ENCODE results near the gene P4HA1.
"Not testable (repeated sequence)": the region's sequence is repeated elsewhere in the genome, so short reads cannot be mapped to it uniquely, and the experiment has no call there.

Gene P4HA1

GRCh38 chr10:73000973-73001372, 95.7 kb downstream of the P4HA1 start:
- H3K27ac ChIP-seq (ENCODE audit: low read length) = no peak overlapping the region
- no peaks in the 10 kb centered on the region for H3K27me3 ChIP-seq (ENCODE audit: control insufficient read depth, insufficient read depth, low read length)
- H3K9ac ChIP-seq (ENCODE audit: low read length) = no peak overlapping the region
- H3K4me1 ChIP-seq (ENCODE audit: control insufficient read depth, low read depth, low read length) = no peaks in the 10 kb centered on the region
- no peaks in the 10 kb centered on the region for H3K9me3 ChIP-seq (ENCODE audit: control insufficient read depth, low read depth, low read length)
- H3K4me3 ChIP-seq (ENCODE audit: low read length) = no peak overlapping the region
- no peaks in the 10 kb centered on the region for H3K36me3 ChIP-seq (ENCODE audit: control insufficient read depth, low read depth, low read length)

GRCh38 chr10:72997099-72997498, 99.6 kb downstream of the P4HA1 start:
- Histone ChIP-seq H3K27ac (ENCODE audit: low read length) (no peak overlapping the region), H3K27me3 (ENCODE audit: control insufficient read depth, insufficient read depth, low read length) (no peaks in the 10 kb centered on the region), H3K4me1 (ENCODE audit: control insufficient read depth, low read depth, low read length) (no peaks in the 10 kb centered on the region), H3K4me3 (ENCODE audit: low read length) (no peak overlapping the region), H3K9me3 (ENCODE audit: control insufficient read depth, low read depth, low read length) (no peaks in the 10 kb centered on the region), H3K36me3 (ENCODE audit: control insufficient read depth, low read depth, low read length) (no peaks in the 10 kb centered on the region), H3K9ac (ENCODE audit: low read length) (no peak overlapping the region)

GRCh38 chr10:72995459-72995858, 101.2 kb downstream of the P4HA1 start:
- H3K9me3 ChIP-seq (ENCODE audit: control insufficient read depth, low read depth, low read length); H3K4me1 ChIP-seq (ENCODE audit: control insufficient read depth, low read depth, low read length); H3K4me3 ChIP-seq (ENCODE audit: low read length); H3K27me3 ChIP-seq (ENCODE audit: control insufficient read depth, insufficient read depth, low read length); H3K9ac ChIP-seq (ENCODE audit: low read length); H3K36me3 ChIP-seq (ENCODE audit: control insufficient read depth, low read depth, low read length); H3K27ac ChIP-seq (ENCODE audit: low read length): not testable (repeated sequence)

- H3K27ac ChIP-seq (ENCODE audit: low read length); H3K27me3 ChIP-seq (ENCODE audit: control insufficient read depth, insufficient read depth, low read length); H3K4me3 ChIP-seq (ENCODE audit: low read length); H3K9me3 ChIP-seq (ENCODE audit: control insufficient read depth, low read depth, low read length); H3K4me1 ChIP-seq (ENCODE audit: control insufficient read depth, low read depth, low read length); H3K36me3 ChIP-seq (ENCODE audit: control insufficient read depth, low read depth, low read length); H3K9ac ChIP-seq (ENCODE audit: low read length): not testable (repeated sequence)
Observed at GRCh38 chr10:72989771-72990170, 106.9 kb downstream of the P4HA1 start.

DNA sequence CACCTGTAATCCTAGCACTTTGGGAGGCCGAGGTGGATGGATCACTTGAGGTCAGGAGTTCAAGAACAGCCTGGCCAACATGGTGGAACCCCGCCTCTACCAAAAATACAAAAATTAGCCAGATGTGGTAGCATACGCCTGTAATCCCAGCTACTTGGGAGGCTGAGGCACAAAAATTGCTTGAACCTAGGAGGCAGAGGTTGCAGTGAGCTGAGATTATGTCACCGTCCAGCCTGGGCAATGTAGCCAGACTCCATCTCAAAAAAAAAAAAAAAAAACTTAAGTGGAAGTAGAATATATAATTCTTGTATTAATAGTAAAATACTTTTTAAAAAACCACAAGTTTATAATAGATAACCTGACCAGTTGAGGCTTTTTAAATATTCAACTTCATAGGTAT, 112.0 kb downstream of the P4HA1 start:
- not testable (repeated sequence) for H3K9me3 ChIP-seq (ENCODE audit: control insufficient read depth, low read depth, low read length); H3K27me3 ChIP-seq (ENCODE audit: control insufficient read depth, insufficient read depth, low read length); H3K4me1 ChIP-seq (ENCODE audit: control insufficient read depth, low read depth, low read length); H3K4me3 ChIP-seq (ENCODE audit: low read length); H3K9ac ChIP-seq (ENCODE audit: low read length); H3K36me3 ChIP-seq (ENCODE audit: control insufficient read depth, low read depth, low read length); H3K27ac ChIP-seq (ENCODE audit: low read length)

DNA sequence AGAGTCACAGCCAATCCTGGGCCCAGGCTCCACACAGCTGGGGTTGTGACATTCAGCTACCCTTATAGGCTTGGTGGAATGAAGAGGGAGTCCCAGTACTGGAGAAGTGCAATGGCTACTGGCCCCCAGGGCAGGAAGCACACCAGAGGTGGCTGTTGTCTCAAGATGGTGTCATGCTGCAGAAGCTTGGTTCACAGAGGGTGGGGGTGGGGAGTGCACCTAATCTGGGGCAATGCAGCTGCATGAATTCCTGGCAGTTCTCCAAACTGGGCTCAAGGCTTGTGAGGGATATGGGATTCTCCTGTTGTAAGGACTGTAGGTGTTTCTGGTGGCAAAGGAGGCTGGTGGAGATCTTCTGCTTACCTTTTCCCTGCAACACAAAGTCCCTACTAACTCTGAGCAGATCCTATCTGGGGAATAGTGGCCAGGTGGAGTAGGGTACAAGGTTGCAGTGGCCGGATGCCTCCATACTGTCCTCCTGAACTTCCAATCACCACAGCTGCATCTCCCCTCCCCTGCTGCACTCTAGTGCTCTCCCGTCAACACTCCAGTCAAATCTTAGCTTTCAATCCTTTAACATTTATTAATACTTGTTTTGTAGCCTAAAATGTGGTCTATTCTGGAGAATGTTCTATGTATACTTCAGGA, 114.7 kb downstream of the P4HA1 start:
- Histone ChIP-seq H3K9ac (ENCODE audit: low read length) (no peak overlapping the region), H3K4me3 (ENCODE audit: low read length) (no peak overlapping the region), H3K27me3 (ENCODE audit: control insufficient read depth, insufficient read depth, low read length) (no peaks in the 10 kb centered on the region), H3K4me1 (ENCODE audit: control insufficient read depth, low read depth, low read length) (no peaks in the 10 kb centered on the region), H3K36me3 (ENCODE audit: control insufficient read depth, low read depth, low read length) (no peaks in the 10 kb centered on the region), H3K27ac (ENCODE audit: low read length) (no peak overlapping the region), H3K9me3 (ENCODE audit: control insufficient read depth, low read depth, low read length) (peaks cover 7% of the 10 kb centered on the region)

DNA sequence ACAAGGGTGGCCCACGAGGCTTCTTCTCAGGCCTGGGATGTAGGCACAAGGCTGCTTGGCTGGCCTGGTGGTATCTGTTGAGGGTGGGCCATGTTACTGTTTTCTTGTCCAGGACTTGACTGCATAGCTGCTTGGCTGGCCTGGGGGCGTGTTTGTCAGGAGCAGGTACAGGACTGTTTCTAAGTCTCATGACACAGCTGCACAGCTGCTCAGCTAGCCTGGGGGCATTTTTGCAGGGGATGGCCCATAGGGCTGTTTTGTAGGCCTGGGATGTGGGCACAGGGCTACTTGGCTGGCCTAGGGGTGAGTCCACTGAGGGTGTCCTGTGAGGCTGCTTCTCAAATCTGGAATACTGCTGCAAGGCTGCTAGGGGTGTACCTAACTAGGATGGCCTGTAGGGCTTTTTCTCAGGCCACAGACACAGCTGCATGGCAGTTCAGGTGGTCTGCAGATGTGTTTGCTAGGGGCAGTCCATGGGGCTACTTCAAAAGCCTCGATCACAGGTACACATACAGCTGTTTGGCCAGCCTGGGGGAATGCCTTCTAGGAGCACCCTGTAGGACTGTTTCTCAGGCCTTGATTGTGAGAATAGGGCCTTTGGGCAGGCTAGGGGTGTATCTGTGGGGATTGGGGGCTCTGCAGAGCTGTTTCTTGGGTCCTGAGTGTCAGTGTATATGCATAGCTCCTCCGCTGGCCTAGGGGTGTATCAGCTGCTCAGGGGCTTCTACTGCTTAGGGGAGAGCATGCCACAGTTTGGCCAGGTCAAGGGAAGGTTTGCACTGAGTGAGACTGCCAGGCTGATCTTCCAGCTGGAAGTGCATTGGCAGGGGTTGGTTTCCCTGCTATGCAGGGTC, 115.4 kb downstream of the P4HA1 start:
- no peak overlapping the region for H3K9ac ChIP-seq (ENCODE audit: low read length)
- H3K36me3 ChIP-seq (ENCODE audit: control insufficient read depth, low read depth, low read length) = no peaks in the 10 kb centered on the region
- no peaks in the 10 kb centered on the region for H3K27me3 ChIP-seq (ENCODE audit: control insufficient read depth, insufficient read depth, low read length)
- H3K9me3 ChIP-seq (ENCODE audit: control insufficient read depth, low read depth, low read length) = peaks cover 7% of the 10 kb centered on the region
- no peaks in the 10 kb centered on the region for H3K4me1 ChIP-seq (ENCODE audit: control insufficient read depth, low read depth, low read length)
- H3K4me3 ChIP-seq (ENCODE audit: low read length) = no peak overlapping the region
- no peak overlapping the region for H3K27ac ChIP-seq (ENCODE audit: low read length)

DNA sequence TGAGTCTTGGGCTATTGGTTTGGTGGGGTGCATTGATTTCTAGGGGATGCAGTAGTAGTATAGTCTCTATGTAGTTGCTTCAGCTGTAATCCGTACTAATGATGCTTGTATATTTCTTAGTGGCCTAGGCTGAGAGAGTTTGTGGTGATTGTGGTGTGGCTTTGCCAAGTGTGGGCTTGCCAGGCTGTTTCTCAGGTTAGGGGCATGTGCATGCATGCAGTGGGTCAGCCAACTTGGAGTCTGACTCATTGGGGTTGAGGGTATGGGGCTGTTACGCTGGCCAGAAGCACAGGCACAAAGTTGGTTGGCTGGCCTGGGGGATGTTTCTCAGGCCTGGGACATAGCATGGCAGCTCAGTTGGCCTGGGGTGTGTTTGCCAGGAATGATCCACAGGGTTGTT, 116.3 kb downstream of the P4HA1 start:
- Histone ChIP-seq H3K4me1 (ENCODE audit: control insufficient read depth, low read depth, low read length) (no peaks in the 10 kb centered on the region), H3K27ac (ENCODE audit: low read length) (no peak overlapping the region), H3K36me3 (ENCODE audit: control insufficient read depth, low read depth, low read length) (no peaks in the 10 kb centered on the region), H3K27me3 (ENCODE audit: control insufficient read depth, insufficient read depth, low read length) (no peaks in the 10 kb centered on the region), H3K4me3 (ENCODE audit: low read length) (no peak overlapping the region), H3K9ac (ENCODE audit: low read length) (no peak overlapping the region), H3K9me3 (ENCODE audit: control insufficient read depth, low read depth, low read length) (peaks cover 7% of the 10 kb centered on the region)

DNA sequence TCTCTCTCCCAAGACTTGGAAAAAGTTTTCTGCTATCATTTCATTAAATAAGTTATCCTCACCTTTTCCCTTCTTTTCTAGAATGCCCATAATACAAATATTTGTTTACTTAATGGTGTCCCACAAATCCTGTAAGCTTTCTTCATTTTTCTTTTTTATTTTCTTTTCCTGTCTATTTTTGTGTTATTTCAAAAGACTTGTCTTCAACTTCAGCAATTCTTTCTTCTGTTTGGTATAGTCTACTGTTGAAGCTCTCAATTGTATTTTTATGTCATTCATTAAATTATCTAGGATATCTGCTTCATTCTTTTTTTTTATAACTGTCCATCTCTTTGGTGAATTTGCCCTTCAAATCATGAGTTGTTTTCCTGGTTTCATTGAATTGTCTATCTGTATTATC, 117.0 kb downstream of the P4HA1 start:
- Histone ChIP-seq H3K27me3 (ENCODE audit: control insufficient read depth, insufficient read depth, low read length) (no peaks in the 10 kb centered on the region), H3K9ac (ENCODE audit: low read length) (no peak overlapping the region), H3K4me3 (ENCODE audit: low read length) (no peak overlapping the region), H3K4me1 (ENCODE audit: control insufficient read depth, low read depth, low read length) (no peaks in the 10 kb centered on the region), H3K9me3 (ENCODE audit: control insufficient read depth, low read depth, low read length) (peaks cover 7% of the 10 kb centered on the region), H3K36me3 (ENCODE audit: control insufficient read depth, low read depth, low read length) (no peaks in the 10 kb centered on the region), H3K27ac (ENCODE audit: low read length) (no peak overlapping the region)

GRCh38 chr10:72976886-72977285, 119.8 kb downstream of the P4HA1 start:
- Histone ChIP-seq H3K36me3 (ENCODE audit: control insufficient read depth, low read depth, low read length) (no peaks in the 10 kb centered on the region), H3K9ac (ENCODE audit: low read length) (no peak overlapping the region), H3K27me3 (ENCODE audit: control insufficient read depth, insufficient read depth, low read length) (no peaks in the 10 kb centered on the region), H3K9me3 (ENCODE audit: control insufficient read depth, low read depth, low read length) (peaks cover 7% of the 10 kb centered on the region), H3K4me3 (ENCODE audit: low read length) (no peak overlapping the region), H3K27ac (ENCODE audit: low read length) (no peak overlapping the region), H3K4me1 (ENCODE audit: control insufficient read depth, low read depth, low read length) (no peaks in the 10 kb centered on the region)
